GM12873 (cell line): ENCODE measurements around the gene RMP24.

Experiments
- TF ChIP-seq, protein P1 (sequence below): IDR thresholded peaks from 2 replicates; pipeline ENCODE4 v1.5.1; 2012; ENCODE audit warnings: low read depth, mild to moderate bottlenecking, moderate library complexity, low read length, control low read depth; ENCODE audit not compliant: insufficient read depth; ENCODE audit errors: missing control alignments

The RMP24 gene

DNA sequence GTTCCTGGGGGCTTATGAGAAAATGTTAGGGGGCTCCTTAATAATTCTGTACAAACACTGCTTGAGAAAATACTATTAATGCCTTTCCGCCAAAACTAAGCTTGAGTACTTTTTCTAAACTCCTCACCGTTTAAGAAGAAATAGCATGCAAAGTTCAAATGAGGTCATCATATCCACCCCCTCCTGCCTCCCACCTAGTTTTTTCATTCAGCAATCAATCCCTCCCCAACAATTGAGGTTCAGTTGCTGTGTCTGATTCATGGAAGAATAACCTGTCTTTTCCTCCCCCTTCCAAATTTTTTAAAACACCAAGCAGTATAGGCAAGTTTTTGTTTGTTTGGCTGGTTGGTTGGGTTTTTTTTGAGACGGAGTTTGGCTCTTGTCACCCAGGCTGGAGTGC is 24.4 kb upstream of the RMP24 start:
- TF ChIP-seq, protein P1, sequence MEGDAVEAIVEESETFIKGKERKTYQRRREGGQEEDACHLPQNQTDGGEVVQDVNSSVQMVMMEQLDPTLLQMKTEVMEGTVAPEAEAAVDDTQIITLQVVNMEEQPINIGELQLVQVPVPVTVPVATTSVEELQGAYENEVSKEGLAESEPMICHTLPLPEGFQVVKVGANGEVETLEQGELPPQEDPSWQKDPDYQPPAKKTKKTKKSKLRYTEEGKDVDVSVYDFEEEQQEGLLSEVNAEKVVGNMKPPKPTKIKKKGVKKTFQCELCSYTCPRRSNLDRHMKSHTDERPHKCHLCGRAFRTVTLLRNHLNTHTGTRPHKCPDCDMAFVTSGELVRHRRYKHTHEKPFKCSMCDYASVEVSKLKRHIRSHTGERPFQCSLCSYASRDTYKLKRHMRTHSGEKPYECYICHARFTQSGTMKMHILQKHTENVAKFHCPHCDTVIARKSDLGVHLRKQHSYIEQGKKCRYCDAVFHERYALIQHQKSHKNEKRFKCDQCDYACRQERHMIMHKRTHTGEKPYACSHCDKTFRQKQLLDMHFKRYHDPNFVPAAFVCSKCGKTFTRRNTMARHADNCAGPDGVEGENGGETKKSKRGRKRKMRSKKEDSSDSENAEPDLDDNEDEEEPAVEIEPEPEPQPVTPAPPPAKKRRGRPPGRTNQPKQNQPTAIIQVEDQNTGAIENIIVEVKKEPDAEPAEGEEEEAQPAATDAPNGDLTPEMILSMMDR = no peak

DNA sequence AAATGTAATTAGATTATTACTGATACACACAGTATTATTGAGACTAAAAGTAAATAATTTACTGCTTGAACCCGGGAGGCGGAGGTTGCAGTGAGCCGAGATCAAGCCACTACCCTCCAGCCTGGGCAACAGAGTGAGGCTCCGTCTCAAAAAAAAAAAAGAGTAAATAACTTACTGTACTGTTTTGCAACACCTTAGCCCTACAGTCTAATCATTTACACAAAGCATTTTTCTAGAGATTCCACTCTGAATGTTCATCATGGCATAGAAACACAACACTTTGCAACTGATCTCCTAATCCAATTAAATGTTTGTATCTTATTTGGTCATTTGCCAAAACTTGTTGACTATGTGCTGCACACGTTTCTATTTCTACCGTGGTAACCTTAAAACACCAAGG is 23.4 kb upstream of the RMP24 start:
- TF ChIP-seq, protein P1 = no peak

DNA sequence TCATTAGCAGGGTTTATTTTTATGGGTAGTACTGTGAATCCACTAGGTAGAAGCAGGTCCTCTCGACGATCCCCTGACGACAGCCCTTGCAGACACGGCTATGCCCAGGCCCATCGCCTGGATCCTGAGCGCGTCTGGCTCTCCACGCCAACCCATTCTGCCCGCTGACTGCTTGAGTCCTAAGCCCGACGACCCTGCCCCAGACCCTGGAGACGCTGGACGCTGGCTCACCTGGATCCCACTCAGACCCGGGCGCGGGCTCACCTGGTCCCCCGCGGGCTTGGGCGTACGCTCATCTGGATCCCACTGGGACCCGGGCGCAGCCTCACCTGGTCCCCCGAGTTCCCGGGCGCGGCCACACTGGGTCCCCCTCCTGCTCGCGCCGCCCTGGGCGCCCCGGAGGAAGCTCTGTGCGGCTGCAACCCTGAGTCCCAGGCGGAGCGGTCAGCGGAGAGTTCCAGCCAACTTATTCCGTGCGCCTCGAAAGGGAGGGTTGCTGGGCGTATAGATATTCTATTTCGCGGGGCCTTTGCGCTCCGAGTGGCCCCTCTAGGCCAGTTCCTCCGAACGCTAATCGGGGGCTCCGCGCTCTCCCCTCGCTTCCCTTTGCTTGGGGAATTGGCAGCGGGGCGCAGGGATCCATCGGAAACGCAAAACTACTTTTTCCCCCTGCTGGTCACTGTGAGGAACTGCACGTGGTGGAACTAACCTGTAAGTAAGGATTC is 22.4 kb upstream of the RMP24 start:
- TF ChIP-seq, protein P1 = peak; percentile 91

DNA sequence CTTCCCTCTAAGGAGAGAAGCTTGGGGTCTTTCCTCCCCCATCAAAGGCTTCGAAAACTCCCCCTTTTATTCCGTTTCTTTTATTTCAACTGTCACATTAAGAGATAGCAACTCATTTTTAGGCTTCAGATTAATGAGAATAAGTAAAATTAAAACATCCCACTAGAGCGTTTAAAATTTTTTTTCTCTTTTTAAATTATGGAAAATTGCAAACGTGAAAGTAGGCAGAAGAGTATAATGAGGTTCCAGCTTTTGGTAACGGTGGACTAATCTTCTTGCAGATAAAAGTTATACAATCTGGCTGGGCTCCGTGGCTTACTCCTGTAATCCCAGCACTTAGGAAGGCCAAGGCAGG is 21.9 kb upstream of the RMP24 start:
- TF ChIP-seq, protein P1 = no peak

DNA sequence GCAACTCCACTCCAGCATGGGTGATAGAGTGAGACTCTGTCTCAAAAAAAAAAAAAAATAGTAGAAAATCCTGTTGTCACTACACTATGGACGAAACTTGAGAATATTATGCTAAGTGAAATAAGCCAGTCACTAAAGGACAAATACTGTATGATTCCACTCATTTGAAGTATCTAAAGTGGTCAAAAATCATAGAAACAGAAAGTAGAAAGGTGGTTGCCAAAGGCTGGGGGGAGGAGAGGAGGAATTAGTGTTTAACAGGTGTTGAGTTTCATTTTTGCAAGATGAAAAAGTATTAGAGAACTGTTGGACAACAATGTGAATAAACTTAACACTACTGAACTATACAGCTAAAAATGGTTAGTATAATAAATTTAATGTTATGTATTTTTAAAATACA is 18.8 kb upstream of the RMP24 start:
- TF ChIP-seq, protein P1 = no peak

DNA sequence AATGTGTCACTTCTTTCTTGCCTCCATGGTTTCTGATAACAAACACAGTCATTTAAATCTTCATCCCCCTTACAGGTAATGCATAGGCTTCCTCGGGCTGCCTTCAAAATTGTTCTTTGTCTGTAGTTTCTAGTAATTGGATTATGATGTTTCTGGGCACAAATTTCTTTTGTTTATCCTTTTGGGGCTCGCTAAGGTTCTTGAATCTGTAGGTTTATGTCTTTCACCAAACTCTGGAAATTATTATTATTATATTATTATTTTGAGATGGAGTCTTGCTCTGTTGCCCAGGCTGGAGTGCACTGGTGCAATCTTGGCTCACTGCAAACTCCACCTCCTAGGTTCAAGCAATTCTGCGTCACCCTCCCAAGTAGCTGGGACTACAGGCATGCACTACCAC is 16.3 kb upstream of the RMP24 start:
- TF ChIP-seq, protein P1 = no peak

DNA sequence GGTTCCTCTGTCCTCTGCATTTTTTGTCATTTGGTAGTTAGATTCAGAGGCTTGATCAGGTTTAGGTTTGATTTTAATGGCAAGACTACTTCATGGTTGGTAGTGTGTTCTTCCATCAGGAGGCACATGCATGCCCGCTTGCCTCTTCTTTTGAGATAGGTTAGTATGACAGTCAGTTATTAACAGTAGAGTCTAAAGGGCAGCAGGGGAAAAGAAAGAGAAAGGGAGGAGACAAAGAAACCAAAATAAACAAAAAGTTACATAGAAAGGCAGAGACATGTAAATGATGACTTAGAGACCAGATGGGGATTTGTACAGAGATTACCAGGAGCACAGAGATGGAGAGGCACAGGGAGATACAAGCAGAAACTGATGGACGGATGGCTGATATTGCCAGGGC is 10.2 kb upstream of the RMP24 start:
- TF ChIP-seq, protein P1 = no peak
